Body of pancreas (tissue), 4 donors: ENCODE data around the gene RNASE3.

ENCODE experiments used
- POLR2A ChIP-seq, 3 donors: fragments of 450-650 bp; IDR thresholded peaks; one replicate each; pipeline ENCODE4 v1.6.1; 2016; ENCODE audit warnings: antibody characterized with exemption in 3 of 3, mild to moderate bottlenecking in 2 of 3
- TF ChIP-seq, protein P1 (sequence below), 7 experiments: fragments of 450-650 bp in 4 of 7; fragments of 200-600 bp in 3 of 7; sonication (generic) in 3 of 7; IDR thresholded peaks; one replicate each; pipeline ENCODE4 v1.5.1; 2016 to 2019; ENCODE audit warnings: antibody characterized with exemption in 7 of 7

DNA sequence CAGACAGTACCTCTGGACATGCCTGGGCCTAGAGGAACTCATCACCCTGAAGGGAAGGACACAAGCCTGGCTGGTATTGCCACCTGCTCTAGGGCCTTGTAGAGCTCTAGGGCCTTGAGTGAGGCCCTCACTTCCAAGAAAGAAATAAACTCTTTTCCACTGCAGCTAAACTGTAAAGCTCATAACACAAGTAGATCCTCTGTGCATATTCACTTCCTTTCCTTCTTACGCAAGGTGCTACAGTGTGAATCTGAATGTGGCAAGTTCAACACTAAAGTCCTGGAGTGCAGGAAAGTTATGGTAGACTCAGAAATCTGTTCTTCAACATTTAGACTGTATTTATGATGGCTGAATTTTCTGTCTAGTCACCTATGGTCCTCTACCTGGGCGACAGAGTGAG lies 14.5 kb downstream of the RNASE3 start:
- TF ChIP-seq, protein P1, sequence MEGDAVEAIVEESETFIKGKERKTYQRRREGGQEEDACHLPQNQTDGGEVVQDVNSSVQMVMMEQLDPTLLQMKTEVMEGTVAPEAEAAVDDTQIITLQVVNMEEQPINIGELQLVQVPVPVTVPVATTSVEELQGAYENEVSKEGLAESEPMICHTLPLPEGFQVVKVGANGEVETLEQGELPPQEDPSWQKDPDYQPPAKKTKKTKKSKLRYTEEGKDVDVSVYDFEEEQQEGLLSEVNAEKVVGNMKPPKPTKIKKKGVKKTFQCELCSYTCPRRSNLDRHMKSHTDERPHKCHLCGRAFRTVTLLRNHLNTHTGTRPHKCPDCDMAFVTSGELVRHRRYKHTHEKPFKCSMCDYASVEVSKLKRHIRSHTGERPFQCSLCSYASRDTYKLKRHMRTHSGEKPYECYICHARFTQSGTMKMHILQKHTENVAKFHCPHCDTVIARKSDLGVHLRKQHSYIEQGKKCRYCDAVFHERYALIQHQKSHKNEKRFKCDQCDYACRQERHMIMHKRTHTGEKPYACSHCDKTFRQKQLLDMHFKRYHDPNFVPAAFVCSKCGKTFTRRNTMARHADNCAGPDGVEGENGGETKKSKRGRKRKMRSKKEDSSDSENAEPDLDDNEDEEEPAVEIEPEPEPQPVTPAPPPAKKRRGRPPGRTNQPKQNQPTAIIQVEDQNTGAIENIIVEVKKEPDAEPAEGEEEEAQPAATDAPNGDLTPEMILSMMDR (IDR thresholded peaks at IDR 0.05): no peak
- no peak for TF ChIP-seq POLR2A (IDR thresholded peaks at IDR 0.05)
